ENCODE measurements around the gene CCDC57.

The CCDC57 gene

GRCh38 chr17:82101301-82101715, 111.3 kb downstream of the CCDC57 start:
- H3K27ac ChIP-seq (ENCODE audit: low read depth, low read length): no peak overlapping the region
- H3K4me1 ChIP-seq (ENCODE audit: control insufficient read depth, insufficient read depth, low read length, unreplicated experiment): peaks cover 9% of the 10 kb centered on the region
- no peak overlapping the region for H3K4me3 ChIP-seq (ENCODE audit: low read depth, low read length)
- peaks cover 9% of the 10 kb centered on the region for H3K79me2 ChIP-seq (ENCODE audit: control insufficient read depth, insufficient read depth, low read length, unreplicated experiment)
- H3K36me3 ChIP-seq (ENCODE audit: insufficient read depth, low read length): no peaks in the 10 kb centered on the region
- H2AFZ ChIP-seq (ENCODE audit: low read length, unreplicated experiment): no peak overlapping the region
- H3K27me3 ChIP-seq (ENCODE audit: insufficient read depth, low read length): no peaks in the 10 kb centered on the region

GRCh38 chr17:82100502-82101298, 111.9 kb downstream of the CCDC57 start:
- Histone ChIP-seq H3K79me2 (ENCODE audit: control insufficient read depth, insufficient read depth, low read length, unreplicated experiment) (peaks cover 15% of the 10 kb centered on the region), H3K27ac (ENCODE audit: low read depth, low read length) (no peak overlapping the region), H3K4me1 (ENCODE audit: control insufficient read depth, insufficient read depth, low read length, unreplicated experiment) (peaks cover 15% of the 10 kb centered on the region), H3K4me3 (ENCODE audit: low read depth, low read length) (no peak overlapping the region), H3K27me3 (ENCODE audit: insufficient read depth, low read length) (no peaks in the 10 kb centered on the region), H3K36me3 (ENCODE audit: insufficient read depth, low read length) (no peaks in the 10 kb centered on the region), H2AFZ (ENCODE audit: low read length, unreplicated experiment) (no peak overlapping the region)

- peaks cover 23% of the 10 kb centered on the region for H3K79me2 ChIP-seq (ENCODE audit: control insufficient read depth, insufficient read depth, low read length, unreplicated experiment)
- no peaks in the 10 kb centered on the region for H3K27me3 ChIP-seq (ENCODE audit: insufficient read depth, low read length)
- no peak overlapping the region for H2AFZ ChIP-seq (ENCODE audit: low read length, unreplicated experiment)
- H3K4me3 ChIP-seq (ENCODE audit: low read depth, low read length): peak overlapping the region; percentile 83
- H3K27ac ChIP-seq (ENCODE audit: low read depth, low read length): peak overlapping the region; percentile 56
- H3K36me3 ChIP-seq (ENCODE audit: insufficient read depth, low read length): peaks cover 5% of the 10 kb centered on the region; the same call in 1 of the 2 replicates
- H3K4me1 ChIP-seq (ENCODE audit: control insufficient read depth, insufficient read depth, low read length, unreplicated experiment): peaks cover 16% of the 10 kb centered on the region
Measured at GRCh38 chr17:82098939-82099763, 113.5 kb downstream of the CCDC57 start.

- Histone ChIP-seq H3K36me3 (ENCODE audit: insufficient read depth, low read length) (peaks cover 7% of the 10 kb centered on the region; the same call in 1 of the 2 replicates), H3K4me3 (ENCODE audit: low read depth, low read length) (peak within 1 kb of the TSS; percentile 83), H3K27ac (ENCODE audit: low read depth, low read length) (peak within 1 kb of the TSS; percentile 88), H3K4me1 (ENCODE audit: control insufficient read depth, insufficient read depth, low read length, unreplicated experiment) (peaks cover 16% of the 10 kb centered on the region), H3K27me3 (ENCODE audit: insufficient read depth, low read length) (no peaks in the 10 kb centered on the region), H2AFZ (ENCODE audit: low read length, unreplicated experiment) (peak within 1 kb of the TSS; percentile 61), H3K79me2 (ENCODE audit: control insufficient read depth, insufficient read depth, low read length, unreplicated experiment) (peaks cover 23% of the 10 kb centered on the region)
Measured at GRCh38 chr17:82098169-82098938, 114.3 kb downstream of the CCDC57 start, which contains the start of gene FASN. FASN (minus strand) TSS chr17:82098236; CDS start chr17:82096445, 1,791 bp downstream.

GRCh38 chr17:82097919-82098168, 114.8 kb downstream of the CCDC57 start:
- Histone ChIP-seq H3K27ac (ENCODE audit: low read depth, low read length) (peak overlapping the region; percentile 73), H3K36me3 (ENCODE audit: insufficient read depth, low read length) (peaks cover 8% of the 10 kb centered on the region; the same call in 1 of the 2 replicates), H3K4me3 (ENCODE audit: low read depth, low read length) (peak overlapping the region; percentile 83), H2AFZ (ENCODE audit: low read length, unreplicated experiment) (peak overlapping the region; percentile 49), H3K27me3 (ENCODE audit: insufficient read depth, low read length) (no peaks in the 10 kb centered on the region), H3K4me1 (ENCODE audit: control insufficient read depth, insufficient read depth, low read length, unreplicated experiment) (peaks cover 16% of the 10 kb centered on the region), H3K79me2 (ENCODE audit: control insufficient read depth, insufficient read depth, low read length, unreplicated experiment) (peaks cover 25% of the 10 kb centered on the region)

GRCh38 chr17:82097184-82097918, 115.3 kb downstream of the CCDC57 start:
- Histone ChIP-seq H3K27ac (ENCODE audit: low read depth, low read length) (peak overlapping the region; percentile 73), H2AFZ (ENCODE audit: low read length, unreplicated experiment) (peak overlapping the region; percentile 49), H3K27me3 (ENCODE audit: insufficient read depth, low read length) (no peaks in the 10 kb centered on the region), H3K36me3 (ENCODE audit: insufficient read depth, low read length) (peaks cover 11% of the 10 kb centered on the region; the same call in 1 of the 2 replicates), H3K79me2 (ENCODE audit: control insufficient read depth, insufficient read depth, low read length, unreplicated experiment) (peaks cover 25% of the 10 kb centered on the region), H3K4me1 (ENCODE audit: control insufficient read depth, insufficient read depth, low read length, unreplicated experiment) (peaks cover 16% of the 10 kb centered on the region), H3K4me3 (ENCODE audit: low read depth, low read length) (peak overlapping the region; percentile 83)

- H3K79me2 ChIP-seq (ENCODE audit: control insufficient read depth, insufficient read depth, low read length, unreplicated experiment): peaks cover 25% of the 10 kb centered on the region
- H2AFZ ChIP-seq (ENCODE audit: low read length, unreplicated experiment): no peak overlapping the region
- no peak overlapping the region for H3K27ac ChIP-seq (ENCODE audit: low read depth, low read length)
- peaks cover 16% of the 10 kb centered on the region for H3K4me1 ChIP-seq (ENCODE audit: control insufficient read depth, insufficient read depth, low read length, unreplicated experiment)
- H3K36me3 ChIP-seq (ENCODE audit: insufficient read depth, low read length): peaks cover 11% of the 10 kb centered on the region; the same call in 1 of the 2 replicates
- H3K27me3 ChIP-seq (ENCODE audit: insufficient read depth, low read length): no peaks in the 10 kb centered on the region
- H3K4me3 ChIP-seq (ENCODE audit: low read depth, low read length): peak overlapping the region; percentile 83
Measured at GRCh38 chr17:82096709-82097183, 115.9 kb downstream of the CCDC57 start.

- peaks cover 11% of the 10 kb centered on the region; the same call in 1 of the 2 replicates for H3K36me3 ChIP-seq (ENCODE audit: insufficient read depth, low read length)
- H3K79me2 ChIP-seq (ENCODE audit: control insufficient read depth, insufficient read depth, low read length, unreplicated experiment): peaks cover 25% of the 10 kb centered on the region
- no peak overlapping the region for H3K27ac ChIP-seq (ENCODE audit: low read depth, low read length)
- no peaks in the 10 kb centered on the region for H3K27me3 ChIP-seq (ENCODE audit: insufficient read depth, low read length)
- H3K4me1 ChIP-seq (ENCODE audit: control insufficient read depth, insufficient read depth, low read length, unreplicated experiment): peaks cover 16% of the 10 kb centered on the region
- H2AFZ ChIP-seq (ENCODE audit: low read length, unreplicated experiment): no peak overlapping the region
- H3K4me3 ChIP-seq (ENCODE audit: low read depth, low read length): peak overlapping the region; percentile 83
Measured at GRCh38 chr17:82095777-82096708, 116.6 kb downstream of the CCDC57 start.

Measured in ACC112 (cell line).